H9 (cell line): Measurements from ENCODE around the gene LTV1. TPM values are rescaled to one million over a fixed set of nuclear protein-coding genes. Genes with fewer than 3 reads are reported as not detected.
"Not testable (repeated sequence)": the region's sequence is repeated elsewhere in the genome, so short reads cannot be mapped to it uniquely, and the experiment has no call there.

Source experiments
- DNase-seq: peaks from one replicate; pipeline ENCODE4 v3.0.0-alpha.2; 2017
- H2AFZ ChIP-seq: one replicate; pipeline ENCODE4 v1.6.1; 2013; ENCODE audit warnings: mild to moderate bottlenecking, low read length, control low read depth, moderate library complexity
- H2AK5ac ChIP-seq: 2 replicates; pipeline ENCODE4 v1.6.1; 2013; ENCODE audit warnings: low read length, control low read depth, mixed read lengths; ENCODE audit not compliant: insufficient read length
- H2BK120ac ChIP-seq: one replicate; pipeline ENCODE4 v1.6.1; 2013; ENCODE audit warnings: low read depth, mild to moderate bottlenecking, low read length, control low read depth, inconsistent platforms; ENCODE audit not compliant: poor library complexity, severe bottlenecking
- H2BK12ac ChIP-seq: 2 replicates; pipeline ENCODE4 v1.6.1; 2013; ENCODE audit warnings: low read length, control low read depth, mixed read lengths, low read depth; ENCODE audit not compliant: insufficient read length
- H2BK15ac ChIP-seq: 2 replicates; pipeline ENCODE4 v1.6.1; 2013; ENCODE audit warnings: low read depth, low read length, control low read depth
- H2BK20ac ChIP-seq: one replicate; pipeline ENCODE4 v1.6.1; 2013; ENCODE audit warnings: low read depth, mild to moderate bottlenecking, low read length, control low read depth, inconsistent platforms; ENCODE audit not compliant: poor library complexity, severe bottlenecking
- H2BK5ac ChIP-seq: 2 replicates; pipeline ENCODE4 v1.6.1; 2013; ENCODE audit warnings: low read length, control low read depth, mixed read lengths; ENCODE audit not compliant: insufficient read length
- H3K14ac ChIP-seq: 2 replicates; pipeline ENCODE4 v1.6.1; 2013; ENCODE audit warnings: low read length, control low read depth; ENCODE audit not compliant: insufficient read depth
- H3K18ac ChIP-seq: 2 replicates; pipeline ENCODE4 v1.6.1; 2013; ENCODE audit warnings: low read depth, mild to moderate bottlenecking, mixed read lengths, low read length, control low read depth; ENCODE audit not compliant: insufficient read length
- H3K23ac ChIP-seq: 2 replicates; pipeline ENCODE4 v1.6.1; 2013; ENCODE audit warnings: low read length, control low read depth, mixed read lengths, low read depth; ENCODE audit not compliant: insufficient read length
- H3K23me2 ChIP-seq: 2 replicates; pipeline ENCODE4 v1.6.1; 2013; ENCODE audit warnings: low read depth, mild to moderate bottlenecking, mixed read lengths, low read length, control low read depth; ENCODE audit not compliant: insufficient read length, poor library complexity, severe bottlenecking
- H3K27ac ChIP-seq: 2 replicates; pipeline ENCODE4 v1.5.1; 2013; ENCODE audit warnings: low read length, control low read depth, mixed read lengths, low read depth; ENCODE audit not compliant: insufficient read length
- H3K27me3 ChIP-seq: 2 replicates; pipeline ENCODE4 v1.6.1; 2013; ENCODE audit warnings: low read length, control low read depth, inconsistent platforms; ENCODE audit not compliant: insufficient read depth
- H3K4ac ChIP-seq: 2 replicates; pipeline ENCODE4 v1.6.1; 2013; ENCODE audit warnings: low read depth, mild to moderate bottlenecking, control low read depth, inconsistent platforms, low read length, moderate library complexity
- H3K4me1 ChIP-seq: 2 replicates; pipeline ENCODE4 v1.6.1; 2013; ENCODE audit warnings: low read length, control low read depth, inconsistent platforms; ENCODE audit not compliant: insufficient read depth
- H3K4me2 ChIP-seq: 2 replicates; pipeline ENCODE4 v1.6.1; 2013; ENCODE audit warnings: low read length, control low read depth, mixed read lengths; ENCODE audit not compliant: insufficient read length, insufficient read depth
- H3K56ac ChIP-seq: 2 replicates; pipeline ENCODE4 v1.6.1; 2013; ENCODE audit warnings: low read depth, mild to moderate bottlenecking, mixed read lengths, low read length, control low read depth; ENCODE audit not compliant: insufficient read length
- H3K79me1 ChIP-seq: 2 replicates; pipeline ENCODE4 v1.6.1; 2013; ENCODE audit warnings: low read depth, mild to moderate bottlenecking, moderate library complexity, low read length, control low read depth, inconsistent platforms; ENCODE audit not compliant: insufficient read depth, poor library complexity, severe bottlenecking
- H3K79me2 ChIP-seq: 2 replicates; pipeline ENCODE4 v1.6.1; 2013; ENCODE audit warnings: low read length, control low read depth, inconsistent platforms; ENCODE audit not compliant: insufficient read depth
- H3K9ac ChIP-seq: 2 replicates; pipeline ENCODE4 v1.6.1; 2013; ENCODE audit warnings: low read length, control low read depth, mixed read lengths; ENCODE audit not compliant: insufficient read length; ENCODE audit errors: extremely low read depth
- H3K9me3 ChIP-seq: one replicate; pipeline ENCODE4 v1.6.1; 2013; ENCODE audit warnings: low read depth, low read length, inconsistent platforms; ENCODE audit not compliant: control insufficient read depth
- H3T11ph ChIP-seq: one replicate; pipeline ENCODE4 v1.6.1; 2013; ENCODE audit warnings: mild to moderate bottlenecking, low read length, control low read depth, inconsistent platforms
- H4K20me1 ChIP-seq: one replicate; pipeline ENCODE4 v1.6.1; 2013; ENCODE audit not compliant: control insufficient read depth, insufficient read length, insufficient read depth
- H4K5ac ChIP-seq: 2 replicates; pipeline ENCODE4 v1.6.1; 2013; ENCODE audit warnings: low read depth, mild to moderate bottlenecking, mixed read lengths, low read length, control low read depth; ENCODE audit not compliant: insufficient read length
- H4K8ac ChIP-seq: replicated peaks from 2 replicates; pipeline ENCODE4 v1.6.1; 2013; ENCODE audit warnings: low read length, control low read depth, mixed read lengths, low read depth; ENCODE audit not compliant: insufficient read length
- H4K91ac ChIP-seq: 2 replicates; pipeline ENCODE4 v1.6.1; 2013; ENCODE audit warnings: low read depth, mild to moderate bottlenecking, moderate library complexity, mixed read lengths, low read length, control low read depth; ENCODE audit not compliant: insufficient read length
- H3K27ac Mint-ChIP-seq, 3 experiments: 2 replicates in 2 of 3; 3 replicates in 1 of 3; pipeline ENCODE4 v1.8.0; 2020 to 2021; ENCODE audit warnings: mixed read lengths in 3 of 3, mild to moderate bottlenecking in 1 of 3, moderate library complexity in 1 of 3
- H3K27me3 Mint-ChIP-seq: 2 replicates; pipeline ENCODE4 v1.8.0; 2021; ENCODE audit warnings: low read depth, mild to moderate bottlenecking, moderate library complexity, mixed read lengths
- H3K36me3 Mint-ChIP-seq, 3 experiments: 2 replicates in 2 of 3; 3 replicates in 1 of 3; pipeline ENCODE4 v1.8.0; 2020 to 2021; ENCODE audit warnings: low read depth in 3 of 3, mixed read lengths in 3 of 3; ENCODE audit not compliant: insufficient read depth in 1 of 3
- H3K4me1 Mint-ChIP-seq, 2 experiments: 2 replicates each; pipeline ENCODE4 v1.8.0; 2020; ENCODE audit warnings: mixed read lengths in 2 of 2
- H3K4me3 Mint-ChIP-seq, 2 experiments: 2 replicates in 1 of 2; 3 replicates in 1 of 2; pipeline ENCODE4 v1.8.0; 2020 to 2021; ENCODE audit warnings: mild to moderate bottlenecking in 2 of 2, mixed read lengths in 2 of 2, moderate library complexity in 1 of 2
- H3K9me3 Mint-ChIP-seq, 2 experiments: 2 replicates in 1 of 2; 3 replicates in 1 of 2; pipeline ENCODE4 v1.8.0; 2020; ENCODE audit warnings: mild to moderate bottlenecking in 2 of 2, mixed read lengths in 2 of 2, moderate library complexity in 1 of 2
- total RNA-seq: library from RNA; stranded (reverse); gene quantifications from 2 replicates; pipeline ENCODE4 v1.2.1, GENCODE V29; 2021

LTV1 gene
- total RNA-seq, 1 experiment from 2014 or later, result 62.9 TPM

- Mint-ChIP-seq H3K36me3 (peaks cover 3 to 12% (median 8%) of the 10 kb centered on the region in 3 experiments; a peak in 6 of 7 replicates), H3K9me3 (peaks cover 15 to 28% of the 10 kb centered on the region in 2 experiments)
- H3K4me2 ChIP-seq, H3K4ac ChIP-seq, H4K8ac ChIP-seq, H3K27ac ChIP-seq, H2AFZ ChIP-seq, H3K4me1 Mint-ChIP-seq, H3T11ph ChIP-seq, H2BK12ac ChIP-seq, H2BK20ac ChIP-seq, H3K4me1 ChIP-seq, H3K79me1 ChIP-seq, H3K56ac ChIP-seq, H3K9me3 ChIP-seq, H3K23me2 ChIP-seq, H4K20me1 ChIP-seq, H2BK5ac ChIP-seq, H3K27me3 Mint-ChIP-seq, H2AK5ac ChIP-seq, H3K27ac Mint-ChIP-seq, H3K4me3 Mint-ChIP-seq, H3K14ac ChIP-seq, DNase-seq, H2BK120ac ChIP-seq, H4K5ac ChIP-seq, H2BK15ac ChIP-seq, H3K9ac ChIP-seq, H3K23ac ChIP-seq, H4K91ac ChIP-seq, H3K27me3 ChIP-seq, H3K79me2 ChIP-seq, H3K18ac ChIP-seq: not testable (repeated sequence)
These were observed 31.4 kb downstream of the LTV1 start for GRCh38 chr6:143874503-143874902.
